Testis (tissue), 3 donors: ENCODE results near the gene KLHL14. TPM values are rescaled to one million over a fixed set of nuclear protein-coding genes. Genes with fewer than 3 reads are reported as not detected.

ENCODE experiments used
- DNase-seq: peaks from one replicate; pipeline ENCODE4 v3.0.0-alpha.2; 2019
- H3K27ac ChIP-seq, 2 donors: fragments of 200-600 bp; sonication (generic); one replicate each; pipeline ENCODE4 v1.5.1; 2019
- H3K27me3 ChIP-seq: fragments of 200-600 bp; sonication (generic); one replicate; pipeline ENCODE4 v1.5.1; 2019
- H3K36me3 ChIP-seq: fragments of 200-600 bp; sonication (generic); one replicate; pipeline ENCODE4 v1.5.1; 2017; ENCODE audit warnings: low read depth; ENCODE audit errors: missing control alignments
- H3K4me1 ChIP-seq: fragments of 200-600 bp; sonication (generic); one replicate; pipeline ENCODE4 v1.5.1; 2019
- H3K4me3 ChIP-seq, 2 donors: fragments of 200-600 bp; sonication (generic); one replicate each; pipeline ENCODE4 v1.5.1; 2017 to 2019
- H3K9me3 ChIP-seq: fragments of 200-600 bp; sonication (generic); one replicate; pipeline ENCODE4 v1.5.1; 2017
- POLR2A ChIP-seq: fragments of 450-650 bp; IDR thresholded peaks from one replicate; pipeline ENCODE4 v1.6.1; 2017; ENCODE audit warnings: antibody characterized with exemption, mild to moderate bottlenecking, moderate library complexity
- WGBS, 2 donors: methylation state at CpG; one replicate each; pipeline ENCODE4 v1.1.5; 2018; 5-methylcytosine and 5-hydroxymethylcytosine counted together
- intact Hi-C: fragments of 100-400 bp; cut with DNase I; formaldehyde crosslinking; loops from one replicate; pipeline ENCODE4 v1.15.1; 2023; ENCODE audit warnings: low total_unique reads
- polyA plus RNA-seq: library from polyadenylated mRNA; stranded (reverse); fragments of 350-450 nt; fragmentation: Illumina TruSeq; extraction: RNeasy Lipid Tissue Mini Kit (QIAGEN cat#74804); gene quantifications from one replicate; pipeline ENCODE4 v1.2.3, GENCODE V29; 2014; ENCODE audit warnings: low read depth, low replicate concordance; ENCODE audit not compliant: insufficient read depth
- small RNA-seq, 2 donors: library from RNA; depleted of rRNA; stranded (forward); fragments of <200 nt; gene quantifications; one replicate each; pipeline ENCODE3, GENCODE V24; 2016
- total RNA-seq, 2 donors: library from RNA; depleted of rRNA; stranded (reverse); fragments of >200 nt; gene quantifications; one replicate each; pipeline ENCODE4 v1.2.3, GENCODE V29; 2016
- TF ChIP-seq, protein P1 (sequence below), 3 experiments: fragments of 450-650 bp in 2 of 3; fragments of 200-600 bp in 1 of 3; sonication (generic) in 1 of 3; IDR thresholded peaks; one replicate each; pipeline ENCODE4 v1.5.1; 2016 to 2019; ENCODE audit warnings: antibody characterized with exemption in 3 of 3, mild to moderate bottlenecking in 2 of 3, moderate library complexity in 1 of 3

Gene KLHL14
- total and polyA plus RNA-seq, 3 donors from 2014 or later = 2.0 to 3.3 (median 2.7) TPM

DNA sequence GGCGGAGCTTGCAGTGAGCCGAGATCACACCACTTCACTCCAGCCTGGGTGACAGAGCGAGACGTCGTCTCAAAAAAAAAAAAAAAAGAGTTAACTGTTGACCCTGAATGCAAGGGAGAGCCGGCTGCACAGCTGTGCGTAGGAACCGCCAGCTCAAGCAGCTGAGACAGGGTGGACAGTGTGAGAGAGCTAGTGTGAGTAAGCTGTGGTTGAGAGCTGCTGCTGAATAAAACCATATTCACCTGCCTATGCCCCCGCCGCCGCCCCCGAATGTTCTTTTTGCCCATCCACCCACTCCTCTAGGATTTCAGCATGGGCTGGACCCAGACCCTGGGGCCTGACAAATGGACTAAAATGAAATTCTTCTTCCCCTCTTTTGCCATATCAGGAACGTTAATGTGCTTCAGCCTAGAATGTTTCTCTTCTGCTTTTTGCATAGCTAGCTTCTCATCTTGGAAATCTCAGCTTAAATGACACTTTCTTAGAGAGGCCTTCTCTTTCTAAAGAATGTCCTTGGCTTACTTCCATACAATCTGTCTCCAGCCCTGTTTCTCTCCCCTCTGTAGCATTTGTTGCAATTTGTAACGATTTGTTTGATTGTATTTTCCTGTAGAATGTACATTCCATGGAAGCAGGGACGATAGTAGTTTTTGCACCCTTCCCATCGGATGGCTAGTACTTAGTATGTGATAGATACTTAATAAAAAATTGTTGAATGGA lies 142.7 kb downstream of the KLHL14 start:
- intact Hi-C loops = no loop called here
- no peaks in the 10 kb centered on the region for H3K9me3 ChIP-seq
- H3K4me3 ChIP-seq = no peak overlapping the region
- WGBS, 2 donors = 34 to 36% methylated on average over 16 of the region's 16 CpGs
- peak overlapping the region in 1 of 2 donors; percentile 11 for H3K27ac ChIP-seq
- DNase-seq = peak; percentile 21
- TF ChIP-seq, protein P1, sequence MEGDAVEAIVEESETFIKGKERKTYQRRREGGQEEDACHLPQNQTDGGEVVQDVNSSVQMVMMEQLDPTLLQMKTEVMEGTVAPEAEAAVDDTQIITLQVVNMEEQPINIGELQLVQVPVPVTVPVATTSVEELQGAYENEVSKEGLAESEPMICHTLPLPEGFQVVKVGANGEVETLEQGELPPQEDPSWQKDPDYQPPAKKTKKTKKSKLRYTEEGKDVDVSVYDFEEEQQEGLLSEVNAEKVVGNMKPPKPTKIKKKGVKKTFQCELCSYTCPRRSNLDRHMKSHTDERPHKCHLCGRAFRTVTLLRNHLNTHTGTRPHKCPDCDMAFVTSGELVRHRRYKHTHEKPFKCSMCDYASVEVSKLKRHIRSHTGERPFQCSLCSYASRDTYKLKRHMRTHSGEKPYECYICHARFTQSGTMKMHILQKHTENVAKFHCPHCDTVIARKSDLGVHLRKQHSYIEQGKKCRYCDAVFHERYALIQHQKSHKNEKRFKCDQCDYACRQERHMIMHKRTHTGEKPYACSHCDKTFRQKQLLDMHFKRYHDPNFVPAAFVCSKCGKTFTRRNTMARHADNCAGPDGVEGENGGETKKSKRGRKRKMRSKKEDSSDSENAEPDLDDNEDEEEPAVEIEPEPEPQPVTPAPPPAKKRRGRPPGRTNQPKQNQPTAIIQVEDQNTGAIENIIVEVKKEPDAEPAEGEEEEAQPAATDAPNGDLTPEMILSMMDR (IDR thresholded peaks at IDR 0.05) = no peak
- no peak for TF ChIP-seq POLR2A
- H3K36me3 ChIP-seq = no peaks in the 10 kb centered on the region
- no peaks in the 10 kb centered on the region for H3K4me1 ChIP-seq
- H3K27me3 ChIP-seq = no peaks in the 10 kb centered on the region

- no peaks in the 10 kb centered on the region for H3K27me3 ChIP-seq
- no peaks in the 10 kb centered on the region for H3K36me3 ChIP-seq
- WGBS, 2 donors = 73 to 95% methylated on average over 2 of the region's 2 CpGs
- no peak overlapping the region for H3K27ac ChIP-seq
- no peak for DNase-seq
- H3K4me3 ChIP-seq = no peak overlapping the region
- intact Hi-C loops = no loop called here
- TF ChIP-seq POLR2A = no peak
- TF ChIP-seq, protein P1 (IDR thresholded peaks at IDR 0.05) = no peak
- no peaks in the 10 kb centered on the region for H3K9me3 ChIP-seq
- no peaks in the 10 kb centered on the region for H3K4me1 ChIP-seq
Measured at GRCh38 chr18:32629292-32629691, 143.5 kb downstream of the KLHL14 start.

GRCh38 chr18:32624182-32624723 lies 148.6 kb downstream of the KLHL14 start:
- Histone ChIP-seq H3K4me3 (no peak overlapping the region), H3K27ac (no peak overlapping the region), H3K36me3 (no peaks in the 10 kb centered on the region), H3K27me3 (no peaks in the 10 kb centered on the region), H3K4me1 (no peaks in the 10 kb centered on the region), H3K9me3 (no peaks in the 10 kb centered on the region)
- intact Hi-C loops = no loop called here
- WGBS, 2 donors = 86 to 95% methylated on average over 3 of the region's 3 CpGs
- TF ChIP-seq, protein P1 (IDR thresholded peaks at IDR 0.05) = no peak
- no peak for TF ChIP-seq POLR2A
- no peak for DNase-seq

DNA sequence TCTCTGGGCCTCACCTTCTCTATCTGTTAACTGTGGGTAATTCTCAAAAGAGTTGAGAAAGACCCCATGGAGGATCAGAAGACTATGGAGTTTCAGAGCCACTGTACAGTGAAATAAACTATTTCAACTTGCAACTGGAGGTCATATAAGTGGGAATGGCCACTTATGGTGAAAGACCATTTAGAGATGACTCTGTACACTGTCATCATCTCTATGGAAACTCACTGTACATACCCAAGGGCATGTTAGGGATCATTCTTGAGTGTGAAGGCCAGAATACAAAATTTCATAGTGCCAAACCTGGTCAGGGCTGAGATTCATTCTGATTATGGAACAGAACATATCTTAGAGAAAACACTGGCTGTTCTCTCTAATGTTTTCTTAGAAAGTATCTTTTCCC lies 149.3 kb downstream of the KLHL14 start:
- Histone ChIP-seq H3K27me3 (no peaks in the 10 kb centered on the region), H3K36me3 (no peaks in the 10 kb centered on the region), H3K9me3 (no peaks in the 10 kb centered on the region), H3K4me3 (no peak overlapping the region), H3K4me1 (no peaks in the 10 kb centered on the region), H3K27ac (no peak overlapping the region)
- TF ChIP-seq, protein P1 (IDR thresholded peaks at IDR 0.05) = no peak
- TF ChIP-seq POLR2A = no peak
- DNase-seq = no peak
- intact Hi-C loops = no loop called here

Small RNA genes within 50 kb of the gene (small RNA-seq; reads per million reads assigned to genes)
- 0 reads per million in 2 donors for gene AC012123.2
